IPS-20b (cell line): Measurements from ENCODE around the gene PPP1R2.
A peak's percentile ranks its signal among the peaks of the same experiment; 100 is the strongest.
"Not testable (repeated sequence)": the region's sequence is repeated elsewhere in the genome, so short reads cannot be mapped to it uniquely, and the experiment has no call there.

Experiments
- H3K27ac ChIP-seq: one replicate; pipeline ENCODE4 v1.5.1; 2013; ENCODE audit warnings: low read length
- H3K27me3 ChIP-seq: 2 replicates; pipeline ENCODE4 v1.6.1; 2013; ENCODE audit warnings: mild to moderate bottlenecking, low read length, inconsistent platforms; ENCODE audit not compliant: insufficient read depth
- H3K36me3 ChIP-seq: 2 replicates; pipeline ENCODE4 v1.6.1; 2013; ENCODE audit warnings: low read depth, mild to moderate bottlenecking, inconsistent platforms, low read length, moderate library complexity; ENCODE audit not compliant: insufficient read depth
- H3K4me1 ChIP-seq: 2 replicates; pipeline ENCODE4 v1.6.1; 2013; ENCODE audit warnings: mild to moderate bottlenecking, control low read depth, inconsistent platforms, low read length, moderate library complexity; ENCODE audit not compliant: insufficient read depth
- H3K4me3 ChIP-seq: 2 replicates; pipeline ENCODE4 v1.5.1; 2013; ENCODE audit warnings: mild to moderate bottlenecking, low read length, inconsistent platforms
- H3K9ac ChIP-seq: 2 replicates; pipeline ENCODE4 v1.6.1; 2013; ENCODE audit warnings: low read depth, mild to moderate bottlenecking, inconsistent platforms, low read length, moderate library complexity
- H3K9me3 ChIP-seq: 2 replicates; pipeline ENCODE4 v1.6.1; 2013; ENCODE audit warnings: mild to moderate bottlenecking, low read depth, low read length, inconsistent platforms; ENCODE audit not compliant: insufficient read depth

PPP1R2 gene

DNA sequence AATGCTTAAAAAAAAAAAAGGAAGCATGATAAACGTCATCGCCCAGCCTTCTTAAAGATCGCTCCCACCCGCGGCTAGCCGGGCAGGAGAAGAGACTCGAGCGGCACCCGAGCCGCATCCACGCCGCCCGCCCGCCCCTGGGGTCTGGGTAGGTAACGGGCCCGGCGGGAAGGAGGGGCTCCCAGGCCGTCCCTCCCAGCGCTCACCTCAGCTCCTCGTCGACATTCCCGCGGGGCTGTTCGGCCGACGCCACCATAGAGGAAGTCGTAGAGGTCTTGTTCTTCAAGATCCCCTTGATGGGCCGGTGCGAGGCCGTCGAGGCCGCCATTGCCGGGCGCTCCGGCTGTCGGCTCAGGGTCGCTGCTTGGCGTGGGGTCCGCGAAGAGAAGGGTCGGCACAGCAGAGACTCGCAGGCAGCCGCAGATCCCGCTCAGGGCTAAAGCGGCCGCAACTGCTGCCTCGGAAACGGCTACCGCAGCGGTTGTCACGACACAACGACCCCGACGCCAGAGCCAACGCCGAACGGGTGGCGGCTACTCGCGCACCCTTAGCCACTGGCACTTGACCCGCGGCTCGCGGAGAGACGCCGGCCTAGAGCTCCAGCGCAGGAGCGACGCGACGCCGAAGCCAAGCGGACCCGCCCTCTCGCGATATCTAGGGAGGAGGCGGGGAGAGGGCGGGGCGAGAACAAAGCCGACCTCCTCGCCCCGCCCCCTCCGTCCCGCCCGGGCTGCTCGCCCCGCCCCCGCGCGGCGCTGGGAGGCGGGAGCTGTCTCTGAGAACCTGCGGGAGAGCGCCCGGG, at the start of gene PPP1R2:
PPP1R2 (minus strand) TSS at position 628 of the 802 bp plus-strand sequence; CDS start at position 328, 300 bp downstream.
- Histone ChIP-seq H3K4me1 (peaks cover 21% of the 10 kb centered on the region), H3K9me3 (no peaks in the 10 kb centered on the region), H3K27ac (no peak within 1 kb of the TSS)

DNA sequence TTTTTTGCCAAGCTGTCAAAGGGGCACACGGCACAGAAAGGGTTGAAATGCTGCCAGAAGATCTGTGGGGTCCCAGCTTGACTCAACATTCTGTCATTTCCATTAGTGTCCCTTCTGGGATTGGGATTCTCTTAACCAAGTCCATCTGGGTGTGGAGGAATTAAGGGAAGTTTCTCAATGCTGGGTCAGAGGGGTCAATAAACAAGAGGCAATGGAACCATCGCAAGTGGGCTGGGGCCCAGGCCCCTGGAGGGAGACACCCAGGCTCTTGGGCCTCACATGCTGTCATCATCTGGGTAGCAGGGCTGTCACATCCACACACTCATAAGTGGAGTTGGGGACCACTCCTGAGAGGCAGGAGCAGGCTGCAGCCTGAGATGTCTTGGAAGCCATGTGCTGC, 48.7 kb upstream of the PPP1R2 start:
- Histone ChIP-seq H3K4me3 (no peak overlapping the region), H3K9me3 (peaks cover 12% of the 10 kb centered on the region), H3K27ac (no peak overlapping the region), H3K9ac (no peak overlapping the region), H3K4me1 (no peaks in the 10 kb centered on the region), H3K27me3 (no peaks in the 10 kb centered on the region), H3K36me3 (no peaks in the 10 kb centered on the region)

More for the DNA sequence above, at the start of gene PPP1R2:
- peak within 1 kb of the TSS; percentile 76 for H3K9ac ChIP-seq
- H3K27me3 ChIP-seq = peaks cover 39% of the 10 kb centered on the region
- H3K36me3 ChIP-seq = no peaks in the 10 kb centered on the region
- peak within 1 kb of the TSS; percentile 91 for H3K4me3 ChIP-seq

DNA sequence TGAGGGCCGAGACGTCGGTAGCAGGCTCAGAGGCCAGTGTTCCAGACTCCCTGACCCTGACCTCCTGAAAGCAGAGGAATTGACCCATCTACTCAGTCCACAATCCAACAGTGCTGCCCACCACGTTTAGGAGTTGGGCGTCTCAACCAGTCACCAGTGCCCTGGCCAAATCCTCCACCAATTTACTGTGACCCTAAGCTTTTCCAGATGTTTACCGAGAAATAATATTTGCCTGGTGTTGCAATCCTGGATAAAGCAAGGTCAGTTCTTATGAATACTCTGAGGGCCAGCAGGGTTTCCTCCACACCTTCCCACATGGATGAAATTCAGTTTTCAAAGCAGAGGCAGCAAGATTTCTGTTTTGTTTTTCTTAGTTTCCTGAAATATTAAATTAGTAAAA, 48.1 kb upstream of the PPP1R2 start:
- Histone ChIP-seq H3K9ac (no peak overlapping the region), H3K27me3 (no peaks in the 10 kb centered on the region), H3K36me3 (no peaks in the 10 kb centered on the region), H3K27ac (no peak overlapping the region), H3K4me1 (no peaks in the 10 kb centered on the region), H3K9me3 (peaks cover 12% of the 10 kb centered on the region), H3K4me3 (no peak overlapping the region)

DNA sequence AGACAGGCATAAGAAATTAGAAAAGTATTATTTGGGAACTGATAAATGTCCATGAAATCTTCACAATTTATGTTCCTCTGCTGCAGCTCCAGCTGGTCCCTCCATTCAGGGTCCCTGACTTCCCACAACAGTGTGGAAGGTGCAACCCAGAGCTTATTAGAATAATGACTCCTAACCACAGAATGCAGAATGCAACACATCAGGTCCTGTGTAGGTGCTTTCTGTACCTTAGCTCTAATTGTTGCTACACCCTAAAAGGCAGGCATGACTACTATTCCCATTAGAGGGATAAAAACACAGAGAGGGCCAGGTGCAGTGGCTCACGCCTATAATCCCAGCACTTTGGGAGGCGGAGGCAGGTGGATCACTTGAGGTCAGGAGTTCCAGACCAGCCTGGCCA, 47.3 kb upstream of the PPP1R2 start:
- H3K9ac ChIP-seq, H3K4me1 ChIP-seq, H3K4me3 ChIP-seq, H3K36me3 ChIP-seq, H3K27ac ChIP-seq, H3K27me3 ChIP-seq: not testable (repeated sequence)
- H3K9me3 ChIP-seq = peaks cover 12% of the 10 kb centered on the region

DNA sequence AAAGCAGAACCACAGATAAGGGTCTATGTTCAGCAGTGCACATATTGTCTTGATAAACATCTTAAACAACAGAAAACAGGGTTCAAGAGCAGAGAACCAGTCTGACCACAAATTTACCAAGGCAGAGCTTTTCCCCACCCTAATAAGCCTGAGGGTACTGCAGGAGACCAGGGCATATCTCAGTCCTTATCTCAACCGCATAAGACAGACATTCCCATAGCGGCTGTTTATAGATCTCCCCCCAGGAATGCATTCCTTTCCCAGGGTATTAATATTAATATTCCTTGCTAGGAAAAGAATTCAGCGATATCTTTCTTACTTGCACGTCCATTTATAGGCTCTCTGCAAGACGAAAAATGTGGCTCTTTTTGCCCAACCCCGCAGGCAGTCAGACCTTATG, 46.7 kb upstream of the PPP1R2 start:
- H3K27ac ChIP-seq, H3K36me3 ChIP-seq, H3K4me3 ChIP-seq, H3K4me1 ChIP-seq, H3K9ac ChIP-seq, H3K27me3 ChIP-seq: not testable (repeated sequence)
- H3K9me3 ChIP-seq = peaks cover 12% of the 10 kb centered on the region

DNA sequence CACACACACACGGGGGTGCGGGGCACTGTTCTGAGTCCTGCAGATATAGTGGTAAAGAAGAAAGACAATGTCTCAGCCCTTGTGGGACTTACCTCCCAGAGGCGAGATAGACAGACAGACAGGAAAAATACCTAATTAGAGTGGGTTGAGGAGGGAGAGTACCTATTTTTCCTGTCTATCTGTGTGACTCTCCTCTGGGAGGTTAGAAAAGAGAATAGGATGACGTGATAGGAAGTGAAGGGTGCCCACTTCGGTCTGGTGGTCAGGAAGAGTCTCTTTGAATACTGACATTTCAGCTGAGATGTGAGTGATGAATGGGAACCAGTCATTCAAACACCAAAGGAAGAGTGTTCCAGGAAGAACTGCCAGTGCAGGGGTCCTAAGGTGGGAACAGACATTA, 44.7 kb upstream of the PPP1R2 start:
- Histone ChIP-seq H3K36me3 (no peaks in the 10 kb centered on the region), H3K27me3 (no peaks in the 10 kb centered on the region), H3K9me3 (peaks cover 12% of the 10 kb centered on the region), H3K27ac (no peak overlapping the region), H3K4me3 (no peak overlapping the region), H3K4me1 (no peaks in the 10 kb centered on the region), H3K9ac (no peak overlapping the region)

DNA sequence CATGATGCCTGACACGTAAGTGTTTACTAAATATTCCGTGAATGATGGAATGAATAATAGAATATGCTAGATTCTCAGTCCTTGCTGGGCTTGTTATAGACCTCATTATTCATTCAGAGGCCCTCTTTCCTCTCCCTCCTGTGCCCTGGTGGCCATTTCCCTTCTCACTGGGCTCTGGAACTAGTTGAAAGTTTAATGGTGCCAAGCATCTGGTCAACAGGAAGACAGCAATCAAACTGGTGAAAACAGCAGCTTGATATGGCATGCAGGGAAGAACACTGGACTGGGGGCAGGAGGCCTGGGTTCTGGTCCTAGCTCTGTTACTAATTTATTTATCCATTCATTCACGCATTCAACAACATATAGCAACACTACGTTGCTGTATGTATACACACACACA, 44.3 kb upstream of the PPP1R2 start:
- Histone ChIP-seq H3K36me3 (no peaks in the 10 kb centered on the region), H3K27me3 (no peaks in the 10 kb centered on the region), H3K27ac (no peak overlapping the region), H3K4me1 (no peaks in the 10 kb centered on the region), H3K9me3 (peaks cover 12% of the 10 kb centered on the region), H3K4me3 (no peak overlapping the region), H3K9ac (no peak overlapping the region)

DNA sequence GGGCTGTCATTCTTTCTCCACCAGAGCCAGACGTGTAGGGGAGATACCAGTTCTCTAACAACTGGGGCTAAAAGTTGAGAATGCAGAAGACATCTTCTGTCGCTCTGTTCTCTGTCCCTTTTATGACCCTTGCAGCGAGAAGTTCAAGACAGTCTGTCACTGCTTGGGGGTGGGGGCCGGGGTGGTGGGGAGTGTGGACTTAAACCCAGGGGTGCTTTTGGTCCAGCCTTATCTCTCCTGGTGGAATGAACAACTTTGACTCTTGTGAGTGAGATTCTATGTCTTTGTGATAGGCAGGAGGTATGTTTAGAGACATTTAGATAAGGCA, 41.4 kb upstream of the PPP1R2 start:
- no peak overlapping the region for H3K27ac ChIP-seq

DNA sequence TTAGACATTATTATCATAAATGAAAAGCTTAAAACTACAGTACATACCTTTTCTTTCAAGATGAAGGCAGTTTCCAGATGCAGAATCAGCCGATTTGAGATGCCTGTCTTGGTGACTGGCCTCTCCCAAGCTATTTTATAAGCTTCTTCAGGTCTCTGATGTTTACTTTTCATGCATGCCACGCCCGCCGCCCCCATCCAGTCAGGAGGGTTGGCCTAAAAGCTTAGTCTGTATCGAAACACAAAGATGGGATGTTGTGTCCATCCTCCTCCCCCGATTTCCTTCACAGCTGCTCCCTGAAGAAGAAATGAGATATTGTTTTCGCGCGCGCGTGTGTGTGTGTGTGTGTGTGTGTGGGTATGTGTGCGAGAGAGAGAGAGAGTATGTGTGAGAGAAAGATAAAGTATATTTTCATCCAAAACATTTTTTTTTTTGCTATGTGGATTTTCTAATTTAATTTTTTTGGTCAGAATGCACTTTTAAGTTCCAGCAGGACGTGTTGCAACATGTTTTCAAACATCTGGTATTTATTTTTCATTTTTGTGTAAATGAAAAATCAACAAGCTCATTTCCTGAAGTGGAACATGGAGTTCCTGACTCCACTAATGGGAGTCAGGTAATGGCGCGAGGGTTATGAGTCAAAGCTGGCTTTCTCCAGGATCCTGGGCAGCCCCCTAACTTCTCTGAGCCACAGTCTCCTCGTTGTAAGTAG, 40.9 kb upstream of the PPP1R2 start, which contains the start of gene APOD:
APOD (minus strand) TSS at position 110 of the 712 bp plus-strand sequence. CDS start 4,479 bp downstream, outside the sequence.
- no peak within 1 kb of the TSS for H3K9ac ChIP-seq
- no peaks in the 10 kb centered on the region for H3K36me3 ChIP-seq
- H3K4me1 ChIP-seq = no peaks in the 10 kb centered on the region
- H3K27me3 ChIP-seq = no peaks in the 10 kb centered on the region
- peaks cover 8% of the 10 kb centered on the region for H3K9me3 ChIP-seq
- no peak within 1 kb of the TSS for H3K4me3 ChIP-seq
- H3K27ac ChIP-seq = no peak within 1 kb of the TSS

More for the DNA sequence above, 41.4 kb upstream of the PPP1R2 start:
- no peaks in the 10 kb centered on the region for H3K4me1 ChIP-seq
- H3K9me3 ChIP-seq = peaks cover 12% of the 10 kb centered on the region
- H3K27me3 ChIP-seq = no peaks in the 10 kb centered on the region
- no peak overlapping the region for H3K9ac ChIP-seq
- no peaks in the 10 kb centered on the region for H3K36me3 ChIP-seq
- no peak overlapping the region for H3K4me3 ChIP-seq

DNA sequence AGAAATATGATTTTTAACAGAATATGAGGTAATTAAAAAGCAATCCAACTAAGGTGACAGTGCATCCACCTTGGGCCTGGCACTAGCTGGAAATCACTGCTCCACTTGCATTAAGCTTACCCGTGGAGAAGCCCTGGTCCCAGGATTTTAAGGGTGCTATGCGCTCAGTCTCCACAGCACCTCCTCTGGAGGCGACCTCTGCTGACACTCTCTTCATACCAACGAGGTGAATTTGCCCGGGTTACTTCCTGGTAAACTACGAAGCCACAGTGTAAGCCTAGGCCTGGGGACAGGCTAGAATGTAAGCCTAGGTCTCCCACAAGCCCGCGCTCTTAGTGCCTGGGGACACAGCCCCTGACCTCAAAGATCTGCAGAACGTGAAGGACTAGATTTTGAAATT, 39.8 kb upstream of the PPP1R2 start:
- Histone ChIP-seq H3K27me3 (no peaks in the 10 kb centered on the region), H3K4me1 (no peaks in the 10 kb centered on the region), H3K9ac (no peak overlapping the region), H3K4me3 (no peak overlapping the region), H3K9me3 (no peaks in the 10 kb centered on the region), H3K27ac (no peak overlapping the region), H3K36me3 (no peaks in the 10 kb centered on the region)

DNA sequence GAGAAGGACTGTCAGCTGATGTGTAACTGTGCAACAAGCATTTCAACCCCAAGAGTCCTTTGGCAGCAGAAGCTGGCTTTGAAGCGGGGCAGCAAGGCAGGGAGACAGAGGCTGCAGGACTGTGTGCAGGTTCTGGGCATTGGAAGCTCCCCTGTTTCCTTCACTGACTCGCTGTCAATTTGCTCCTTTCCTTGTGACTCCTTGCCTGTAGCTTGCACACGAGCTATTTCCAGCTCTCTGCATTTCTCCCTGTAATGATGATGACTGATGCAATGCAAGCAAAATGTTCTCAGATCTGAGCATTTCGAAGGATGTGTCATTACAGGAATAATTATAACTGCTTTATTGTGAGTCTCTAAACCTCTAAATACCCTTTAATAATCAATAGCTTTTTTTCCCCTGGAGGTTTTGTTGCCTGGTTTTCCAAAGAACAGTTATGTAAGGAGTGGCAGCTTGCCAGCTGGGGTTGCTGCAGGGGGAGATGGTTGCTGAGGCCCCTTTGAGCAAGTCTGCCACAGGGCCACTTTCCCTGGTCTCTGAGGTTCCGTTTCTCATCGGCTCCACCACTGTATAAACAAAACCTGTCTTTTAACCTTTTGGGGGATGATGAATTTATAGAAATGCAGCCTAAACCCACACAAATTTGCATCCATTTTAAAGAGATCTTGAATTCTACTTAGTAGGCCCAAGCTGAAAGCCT, 37.8 kb upstream of the PPP1R2 start:
- Histone ChIP-seq H3K27me3 (no peaks in the 10 kb centered on the region), H3K27ac (no peak overlapping the region), H3K4me3 (no peak overlapping the region), H3K36me3 (no peaks in the 10 kb centered on the region), H3K4me1 (no peaks in the 10 kb centered on the region), H3K9me3 (no peaks in the 10 kb centered on the region), H3K9ac (no peak overlapping the region)
